CD4-positive, alpha-beta T cell (primary cell): ENCODE results near the gene MSI2. TPM values are rescaled to one million over a fixed set of nuclear protein-coding genes. Genes with fewer than 3 reads are reported as not detected.

Experiments
- ATAC-seq: fragments of 200-7000 bp; cut with Tn5 transposase; one replicate; pipeline ENCODE4 v1.10.0; 2022; ENCODE audit warnings: mild to moderate bottlenecking; ENCODE audit not compliant: poor library complexity
- CTCF ChIA-PET: fragments of 350-600 bp; sonication (Branson Sonifier 250); formaldehyde crosslinking; loops from one replicate; lab custom pipeline; 2021; ENCODE audit warnings: antibody characterized with exemption, inconsistent platforms; lab: Charles Lee
- POLR2A ChIA-PET: fragments of 350-600 bp; sonication (Branson Sonifier 250); formaldehyde crosslinking; loops from one replicate; lab custom pipeline; 2021; ENCODE audit warnings: antibody characterized with exemption, inconsistent platforms; lab: Charles Lee
- DNase-seq, 14 experiments: peaks; one replicate each; pipeline ENCODE4 v3.0.0-alpha.2; 2013 to 2020; ENCODE audit warnings: mixed read lengths in 2 of 14
- H3K27ac ChIP-seq, 2 donors: one replicate each; pipeline versions ENCODE4 v1.5.1 to v1.7.0; 2013; ENCODE audit warnings: low read length in 2 of 2, low read depth in 1 of 2, mild to moderate bottlenecking in 1 of 2
- H3K27me3 ChIP-seq, 2 experiments: 1 replicate in 1 of 2; 2 replicates in 1 of 2; pipeline versions ENCODE4 v1.6.1 to v1.7.0; 2013; ENCODE audit warnings: low read length in 2 of 2, control low read depth in 1 of 2, mild to moderate bottlenecking in 1 of 2, moderate library complexity in 1 of 2; ENCODE audit not compliant: insufficient read depth in 2 of 2, control insufficient read depth in 1 of 2
- H3K36me3 ChIP-seq: one replicate; pipeline ENCODE4 v1.6.1; 2013; ENCODE audit warnings: low read length, control low read depth; ENCODE audit not compliant: insufficient read depth
- H3K4me1 ChIP-seq: one replicate; pipeline ENCODE4 v1.6.1; 2013; ENCODE audit warnings: low read length, control low read depth; ENCODE audit not compliant: insufficient read depth
- H3K4me3 ChIP-seq: one replicate; pipeline ENCODE4 v1.5.1; 2013; ENCODE audit warnings: mild to moderate bottlenecking, low read length, moderate library complexity
- H3K9me3 ChIP-seq, 2 experiments: 1 replicate in 1 of 2; 2 replicates in 1 of 2; pipeline versions ENCODE4 v1.6.1 to v1.7.0; 2013; ENCODE audit warnings: low read length in 2 of 2, mild to moderate bottlenecking in 2 of 2, control low read depth in 1 of 2, moderate library complexity in 1 of 2; ENCODE audit not compliant: control insufficient read depth in 1 of 2, insufficient read depth in 1 of 2
- H3K27ac Mint-ChIP-seq: one replicate; pipeline ENCODE4 v1.8.0; 2020; ENCODE audit warnings: mixed read lengths
- H3K27me3 Mint-ChIP-seq: one replicate; pipeline ENCODE4 v1.8.0; 2021; ENCODE audit warnings: mixed read lengths
- H3K36me3 Mint-ChIP-seq: one replicate; pipeline ENCODE4 v1.8.0; 2021; ENCODE audit warnings: low read depth, mixed read lengths
- H3K4me1 Mint-ChIP-seq: one replicate; pipeline ENCODE4 v1.8.0; 2021; ENCODE audit warnings: low read depth, mixed read lengths
- H3K4me3 Mint-ChIP-seq: one replicate; pipeline ENCODE4 v1.8.0; 2020; ENCODE audit warnings: mild to moderate bottlenecking, mixed read lengths
- H3K9me3 Mint-ChIP-seq: one replicate; pipeline ENCODE4 v1.8.0; 2020; ENCODE audit warnings: mixed read lengths
- CTCF ChIP-seq: fragments of 200-600 bp; IDR thresholded peaks from one replicate; pipeline ENCODE4 v1.8.0; 2022; ENCODE audit warnings: antibody characterized with exemption, mild to moderate bottlenecking
- intact Hi-C, 2 experiments: fragments of 100-400 bp; cut with DNase I in 1 of 2; cut with micrococcal nuclease in 1 of 2; formaldehyde crosslinking; loops; one replicate each; pipeline versions ENCODE4 v1.15.1 to v1.9.0; 2023 to 2025; cut with DNase I, micrococcal nuclease
- total RNA-seq, 174 experiments: library from RNA in 2 of 174; stranded (reverse) in 2 of 174; gene quantifications; one replicate each; pipeline ENCODE4 v1.2.3 and lab custom pipeline; 2021 to 2026

MSI2 gene
- total RNA-seq, 2 experiments from 2014 or later = 129 to 132 TPM

GRCh38 chr17:57544834-57545463 is 288.6 kb downstream of the MSI2 start:
- TF ChIP-seq CTCF = no peak
- H3K4me3 Mint-ChIP-seq = no peak overlapping the region
- no peaks in the 10 kb centered on the region for H3K36me3 Mint-ChIP-seq
- no peaks in the 10 kb centered on the region for H3K36me3 ChIP-seq
- ChIA-PET CTCF (no interaction called here), POLR2A (no interaction called here)
- H3K4me1 Mint-ChIP-seq = peaks cover 47% of the 10 kb centered on the region
- H3K27ac ChIP-seq = no peak overlapping the region
- no peaks in the 10 kb centered on the region for H3K9me3 Mint-ChIP-seq
- H3K4me1 ChIP-seq = peaks cover 2% of the 10 kb centered on the region
- no peak overlapping the region for H3K27ac Mint-ChIP-seq
- H3K4me3 ChIP-seq = no peak overlapping the region
- ATAC-seq (no peak), DNase-seq (no peak)
- no peaks in the 10 kb centered on the region for H3K27me3 Mint-ChIP-seq
- no peaks in the 10 kb centered on the region for H3K9me3 ChIP-seq
- no peaks in the 10 kb centered on the region for H3K27me3 ChIP-seq
- intact Hi-C loops = no loop called here

GRCh38 chr17:57545731-57546342 is 289.5 kb downstream of the MSI2 start:
- no peaks in the 10 kb centered on the region for H3K9me3 ChIP-seq
- H3K27me3 Mint-ChIP-seq = no peaks in the 10 kb centered on the region

More at GRCh38 chr17:57545731-57546342, 289.5 kb downstream of the MSI2 start:
- intact Hi-C loops = no loop called here
- no peak overlapping the region for H3K4me3 Mint-ChIP-seq
- no peak for TF ChIP-seq CTCF
- ChIA-PET POLR2A (no interaction called here), CTCF (no interaction called here)
- no peak overlapping the region for H3K27ac Mint-ChIP-seq
- Histone ChIP-seq H3K27ac (no peak overlapping the region), H3K27me3 (no peaks in the 10 kb centered on the region), H3K4me1 (peaks cover 2% of the 10 kb centered on the region), H3K36me3 (no peaks in the 10 kb centered on the region), H3K4me3 (no peak overlapping the region)
- no peak for ATAC-seq
- no peaks in the 10 kb centered on the region for H3K36me3 Mint-ChIP-seq
- DNase-seq = no peak
- peaks cover 49% of the 10 kb centered on the region for H3K4me1 Mint-ChIP-seq
- no peaks in the 10 kb centered on the region for H3K9me3 Mint-ChIP-seq
